ENCODE measurements around the gene SIRT5. TPM values are rescaled to one million over a fixed set of nuclear protein-coding genes. Genes with fewer than 3 reads are reported as not detected.

SIRT5 gene
- total RNA-seq, 1 donor from 2014 or later: 12.4 TPM

DNA sequence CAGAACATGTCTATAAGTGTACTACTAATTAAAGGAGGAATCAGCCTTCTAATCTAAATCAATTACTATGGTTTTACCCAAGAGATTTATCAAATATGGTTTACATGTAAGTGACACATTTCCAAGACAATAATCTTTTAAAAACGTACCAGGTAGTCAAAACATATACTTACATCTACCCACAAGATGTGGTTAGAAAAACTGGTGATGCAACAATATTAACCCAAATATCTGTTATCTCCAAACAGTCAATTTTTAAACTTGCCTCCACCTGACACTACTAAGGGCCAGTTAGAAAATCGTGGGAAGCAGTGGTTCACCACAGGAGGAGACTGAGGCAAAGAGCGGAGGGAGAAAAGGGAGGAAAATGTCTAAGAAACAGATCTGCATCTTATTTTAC is 68.7 kb downstream of the SIRT5 start:
- POLR2A ChIA-PET: no interaction called here
- Mint-ChIP-seq H3K9me3 (no peaks in the 10 kb centered on the region), H3K4me3 (no peak overlapping the region), H3K27ac (no peak overlapping the region), H3K36me3 (ENCODE audit: low read depth) (peaks cover 43% of the 10 kb centered on the region), H3K4me1 (peaks cover 3% of the 10 kb centered on the region), H3K27me3 (no peaks in the 10 kb centered on the region)
- intact Hi-C loops (cut with micrococcal nuclease): no loop called here
- DNase-seq: no peak
- CTCF ChIA-PET: no interaction called here
- TF ChIP-seq, protein P1, sequence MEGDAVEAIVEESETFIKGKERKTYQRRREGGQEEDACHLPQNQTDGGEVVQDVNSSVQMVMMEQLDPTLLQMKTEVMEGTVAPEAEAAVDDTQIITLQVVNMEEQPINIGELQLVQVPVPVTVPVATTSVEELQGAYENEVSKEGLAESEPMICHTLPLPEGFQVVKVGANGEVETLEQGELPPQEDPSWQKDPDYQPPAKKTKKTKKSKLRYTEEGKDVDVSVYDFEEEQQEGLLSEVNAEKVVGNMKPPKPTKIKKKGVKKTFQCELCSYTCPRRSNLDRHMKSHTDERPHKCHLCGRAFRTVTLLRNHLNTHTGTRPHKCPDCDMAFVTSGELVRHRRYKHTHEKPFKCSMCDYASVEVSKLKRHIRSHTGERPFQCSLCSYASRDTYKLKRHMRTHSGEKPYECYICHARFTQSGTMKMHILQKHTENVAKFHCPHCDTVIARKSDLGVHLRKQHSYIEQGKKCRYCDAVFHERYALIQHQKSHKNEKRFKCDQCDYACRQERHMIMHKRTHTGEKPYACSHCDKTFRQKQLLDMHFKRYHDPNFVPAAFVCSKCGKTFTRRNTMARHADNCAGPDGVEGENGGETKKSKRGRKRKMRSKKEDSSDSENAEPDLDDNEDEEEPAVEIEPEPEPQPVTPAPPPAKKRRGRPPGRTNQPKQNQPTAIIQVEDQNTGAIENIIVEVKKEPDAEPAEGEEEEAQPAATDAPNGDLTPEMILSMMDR (IDR thresholded peaks at IDR 0.05): no peak
- ATAC-seq (ENCODE audit: low read depth): no peak

DNA sequence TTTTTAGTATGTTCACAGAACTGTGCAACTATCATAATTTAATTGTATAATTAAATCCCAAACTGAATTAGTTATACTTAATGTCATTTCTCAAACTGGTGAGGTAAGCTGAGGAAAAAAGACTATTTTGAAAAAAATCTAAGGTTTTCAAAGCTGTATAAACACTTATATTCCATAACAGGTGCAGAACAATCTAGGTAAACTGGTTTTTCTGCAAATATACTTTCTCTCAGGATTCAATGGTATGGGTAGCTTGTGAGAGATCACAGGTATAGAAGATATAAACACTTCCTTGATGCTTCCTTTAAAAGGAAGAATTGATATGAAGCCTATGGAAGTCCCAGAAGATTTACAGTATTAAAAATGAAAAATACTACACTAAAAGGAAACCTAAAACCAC is 74.4 kb downstream of the SIRT5 start:
- no peak for ATAC-seq (ENCODE audit: low read depth)
- intact Hi-C loops (cut with micrococcal nuclease): no loop called here
- H3K4me1 Mint-ChIP-seq: peaks cover 3% of the 10 kb centered on the region
- CTCF ChIA-PET: no interaction called here
- TF ChIP-seq, protein P1 (IDR thresholded peaks at IDR 0.05): no peak
- H3K4me3 Mint-ChIP-seq: no peak overlapping the region
- H3K27me3 Mint-ChIP-seq: no peaks in the 10 kb centered on the region
- no peak overlapping the region for H3K27ac Mint-ChIP-seq
- POLR2A ChIA-PET: interaction anchor here (0.6 kb wide), 1 partner anchor 19 kb away, joined by 4 read pairs; no protein-coding TSS in a partner anchor
- DNase-seq: no peak
- H3K9me3 Mint-ChIP-seq: no peaks in the 10 kb centered on the region
- peaks cover 28% of the 10 kb centered on the region for H3K36me3 Mint-ChIP-seq (ENCODE audit: low read depth)

DNA sequence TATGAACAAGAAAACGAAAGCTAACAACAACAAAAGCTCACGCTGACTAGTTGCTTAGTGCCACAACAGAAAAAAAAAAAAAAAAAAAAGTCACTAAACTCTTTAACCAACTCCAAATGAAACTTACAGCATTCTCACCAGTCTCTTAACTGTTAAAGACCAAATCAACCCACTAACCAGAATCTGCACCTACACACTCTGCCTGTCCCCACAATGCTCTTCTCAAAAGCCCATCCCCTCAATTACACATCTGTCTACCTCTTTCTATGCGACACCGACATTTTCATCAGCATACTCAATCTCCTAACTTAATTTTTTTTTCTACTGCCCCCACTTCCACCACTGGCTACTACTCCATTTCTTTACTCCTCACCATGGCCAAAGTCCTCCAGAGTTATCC is 75.0 kb downstream of the SIRT5 start:
- intact Hi-C loops (cut with micrococcal nuclease): no loop called here
- Mint-ChIP-seq H3K4me3 (no peak overlapping the region), H3K36me3 (ENCODE audit: low read depth) (peaks cover 28% of the 10 kb centered on the region), H3K27me3 (no peaks in the 10 kb centered on the region), H3K9me3 (no peaks in the 10 kb centered on the region), H3K27ac (no peak overlapping the region), H3K4me1 (peaks cover 3% of the 10 kb centered on the region)
- no peak for ATAC-seq (ENCODE audit: low read depth)
- ChIA-PET CTCF (no interaction called here), POLR2A (interaction anchor here (0.6 kb wide), 1 partner anchor 19 kb away, joined by 4 read pairs; no protein-coding TSS in a partner anchor)
- TF ChIP-seq, protein P1 (IDR thresholded peaks at IDR 0.05): no peak
- no peak for DNase-seq

DNA sequence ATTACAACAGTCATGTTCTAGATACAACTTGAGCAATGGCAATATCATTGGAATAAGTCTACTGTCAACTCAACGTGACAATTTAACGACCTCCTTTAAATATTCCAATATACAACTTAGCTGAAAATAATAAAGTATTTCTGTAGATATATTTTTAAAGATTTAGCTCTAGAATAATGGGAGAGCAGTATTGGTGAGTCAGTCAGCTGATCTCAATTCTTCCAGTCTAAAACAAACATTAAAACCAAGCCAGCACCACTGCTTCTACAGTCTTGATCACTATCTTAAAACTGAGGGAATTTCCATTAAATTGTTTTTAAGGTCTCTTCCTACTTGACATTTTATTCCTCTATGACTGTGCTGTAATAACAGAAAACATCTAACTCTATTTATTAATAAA is 78.9 kb downstream of the SIRT5 start:
- TF ChIP-seq, protein P1 (IDR thresholded peaks at IDR 0.05): no peak
- Mint-ChIP-seq H3K27ac (no peak overlapping the region), H3K4me1 (peaks cover 3% of the 10 kb centered on the region), H3K4me3 (no peak overlapping the region), H3K27me3 (no peaks in the 10 kb centered on the region), H3K36me3 (ENCODE audit: low read depth) (peaks cover 32% of the 10 kb centered on the region), H3K9me3 (no peaks in the 10 kb centered on the region)
- intact Hi-C loops (cut with micrococcal nuclease): no loop called here
- ChIA-PET POLR2A (no interaction called here), CTCF (no interaction called here)
- DNase-seq (no peak), ATAC-seq (ENCODE audit: low read depth) (no peak)

DNA sequence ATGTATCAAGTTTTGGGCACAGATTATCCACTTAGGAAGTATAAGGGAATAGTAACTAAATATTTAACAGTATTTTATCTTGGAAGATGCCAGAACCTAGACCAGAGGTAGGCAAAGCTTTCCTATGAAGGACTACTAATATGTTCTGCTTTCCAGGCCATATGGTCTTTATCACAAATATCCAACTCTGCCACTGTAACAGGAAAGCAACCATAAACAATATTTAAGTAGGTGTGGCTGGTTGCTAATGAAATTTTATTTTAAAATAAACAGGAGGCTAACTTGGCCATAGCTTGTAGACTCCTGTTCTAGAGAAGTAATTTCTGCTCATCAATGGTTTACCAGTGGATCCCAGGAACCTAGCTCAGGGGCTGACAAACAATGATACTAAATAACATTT is 80.1 kb downstream of the SIRT5 start:
- ChIA-PET POLR2A (no interaction called here), CTCF (no interaction called here)
- H3K4me1 Mint-ChIP-seq: peaks cover 6% of the 10 kb centered on the region
- TF ChIP-seq, protein P1 (IDR thresholded peaks at IDR 0.05): no peak
- H3K27me3 Mint-ChIP-seq: no peaks in the 10 kb centered on the region
- H3K27ac Mint-ChIP-seq: no peak overlapping the region
- no peak for ATAC-seq (ENCODE audit: low read depth)
- H3K36me3 Mint-ChIP-seq (ENCODE audit: low read depth): peaks cover 32% of the 10 kb centered on the region
- no peaks in the 10 kb centered on the region for H3K9me3 Mint-ChIP-seq
- H3K4me3 Mint-ChIP-seq: no peak overlapping the region
- DNase-seq: no peak
- intact Hi-C loops (cut with micrococcal nuclease): no loop called here

Data from activated B cell treated with CpG ODN at 0.5 μM for 24 hours (primary cell).